ENCODE results near the gene BRCA1. TPM values are rescaled to one million over a fixed set of nuclear protein-coding genes. Genes with fewer than 3 reads are reported as not detected.

BRCA1 gene
- total and polyA plus RNA-seq, 2 donors (not counting 1 experiment from before 2014, with no cell fraction given) = 2.4 to 7.2 TPM

DNA sequence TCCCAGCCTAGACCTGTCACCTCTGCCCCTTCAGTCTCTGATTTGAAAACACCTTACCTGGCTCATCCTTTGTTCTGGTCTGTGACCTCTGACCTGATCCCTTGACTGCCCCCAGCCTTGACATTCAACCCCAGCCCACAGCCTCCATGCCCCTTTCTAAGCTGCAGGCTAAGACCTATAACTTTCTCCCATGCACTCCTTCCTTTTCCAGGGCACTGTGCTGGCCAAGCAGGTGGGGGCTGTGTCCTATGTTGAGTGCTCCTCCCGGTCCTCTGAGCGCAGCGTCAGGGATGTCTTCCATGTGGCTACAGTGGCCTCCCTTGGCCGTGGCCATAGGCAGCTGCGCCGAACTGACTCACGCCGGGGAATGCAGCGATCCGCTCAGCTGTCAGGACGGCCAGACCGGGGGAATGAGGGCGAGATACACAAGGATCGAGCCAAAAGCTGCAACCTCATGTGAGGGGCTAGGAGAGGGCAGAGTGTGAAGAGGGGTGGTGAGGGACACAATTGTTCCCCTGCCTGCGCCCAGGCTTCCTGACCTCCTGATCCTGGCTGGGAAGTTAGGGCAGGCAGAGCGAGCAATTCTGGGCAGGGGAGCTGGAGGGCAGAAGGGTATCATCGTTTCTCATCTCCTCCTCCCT lies 96.8 kb downstream of the BRCA1 start:
- Histone ChIP-seq H3K36me3 (replicated peaks in 1 of 2; ENCODE audit: control extremely low read depth in 1 of 2, control insufficient read depth in 1 of 2, extremely low read depth in 1 of 2, insufficient read depth in 2 of 2, low read length in 1 of 2) (no peaks in the 10 kb centered on the region), H3K79me2 (ENCODE audit: control insufficient read depth, insufficient read depth, low read length) (no peaks in the 10 kb centered on the region), H2AFZ (ENCODE audit: insufficient read depth, low read depth, low read length, poor library complexity, severe bottlenecking) (no peak overlapping the region), H3K9ac (ENCODE audit: low read length) (no peak overlapping the region), H3K4me1 (ENCODE audit: control insufficient read depth in 2 of 2, insufficient read depth in 2 of 2, low read length in 2 of 2) (peaks cover 0 to 17% of the 10 kb centered on the region in 2 donors), H3K4me3 (ENCODE audit: control extremely low read depth in 1 of 5, extremely low read depth in 1 of 5, insufficient read depth in 1 of 5, low read depth in 2 of 5, low read length in 4 of 5) (no peak overlapping the region), H3K27me3 (replicated peaks in 1 of 4; ENCODE audit: control extremely low read depth in 1 of 4, control insufficient read depth in 3 of 4, insufficient read depth in 4 of 4, low read length in 3 of 4) (no peaks in the 10 kb centered on the region), H4K20me1 (ENCODE audit: control insufficient read depth, insufficient read depth, low read length, poor library complexity, severe bottlenecking) (no peaks in the 10 kb centered on the region), H3K27ac (ENCODE audit: low read length in 2 of 2) (no peak overlapping the region), H3K4me2 (replicated peaks; ENCODE audit: low read depth, low read length, poor library complexity, severe bottlenecking) (no peak overlapping the region), H3K9me3 (ENCODE audit: control extremely low read depth in 1 of 3, control insufficient read depth in 2 of 3, insufficient read depth in 1 of 3, low read length in 2 of 3) (no peaks in the 10 kb centered on the region)
- ChIA-PET POLR2A (interaction anchor here (0.6 to 0.8 kb wide), 2 partner anchors 287 to 288 kb away, joined by 3 to 10 read pairs; no protein-coding TSS in a partner anchor), CTCF (interaction anchor here (0.6 kb wide), 2 partner anchors 174 to 588 kb away, joined by 3 to 4 read pairs; no protein-coding TSS in a partner anchor)
- no peaks in the 10 kb centered on the region for H3K9me3 Mint-ChIP-seq (ENCODE audit: insufficient read depth)
- no peaks in the 10 kb centered on the region for H3K27me3 Mint-ChIP-seq
- peaks cover 13% of the 10 kb centered on the region for H3K4me1 Mint-ChIP-seq
- ATAC-seq (ENCODE audit: low read depth) = no peak
- H3K4me3 Mint-ChIP-seq = no peak overlapping the region
- H3K27ac Mint-ChIP-seq = peak overlapping the region; percentile 29
- intact Hi-C loops (cut with micrococcal nuclease) = no loop called here
- TF ChIP-seq EZH2 (IDR thresholded peaks at IDR 0.05; ENCODE audit: borderline replicate concordance, insufficient read depth, low read depth, low read length, poor library complexity, severe bottlenecking) = no peak
- no peak for TF ChIP-seq CTCF (IDR thresholded peaks at IDR 0.05)
- DNase-seq = peak; percentile 27
- WGBS (ENCODE audit: insufficient coverage) = 96% methylated on average over 14 of the region's 17 CpGs
